OCI-LY3 (cell line): Measurements from ENCODE around the gene MTFMT.

Source experiments
- CTCF ChIP-seq: fragments of 200-600, 300-600 bp; sonication (generic); IDR thresholded peaks from 2 replicates; pipeline ENCODE4 v1.5.1; 2014; ENCODE audit warnings: antibody characterized with exemption, low read length, low read depth
- EZH2phosphoT487 ChIP-seq: fragments of 200-600 bp; shearing (Covaris generic); IDR thresholded peaks from 2 replicates; pipeline ENCODE4 v1.6.1; 2018; ENCODE audit warnings: antibody characterized with exemption, mixed run types, low read depth

GRCh38 chr15:64990168-64990470 is 39.3 kb downstream of the MTFMT start:
- TF ChIP-seq EZH2phosphoT487 (no peak), CTCF (no peak)
